GM12865 (cell line): ENCODE data around the gene RPS25.
"Not testable (repeated sequence)": the region's sequence is repeated elsewhere in the genome, so short reads cannot be mapped to it uniquely, and the experiment has no call there.

Experiments used
- DNase-seq: peaks from one replicate; pipeline ENCODE4 v3.0.0; 2010; ENCODE audit warnings: low read depth
- H3K4me3 ChIP-seq: 2 replicates; pipeline ENCODE4 v1.5.1; 2011; ENCODE audit warnings: mild to moderate bottlenecking, low read depth, low read length, control low read depth
- CTCF ChIP-seq: IDR thresholded peaks from 2 replicates; pipeline ENCODE4 v1.5.1; 2011; ENCODE audit warnings: low read length, control low read depth, low read depth, inconsistent platforms; ENCODE audit not compliant: insufficient read depth; ENCODE audit errors: missing control alignments

The RPS25 gene

GRCh38 chr11:118997627-118998387 lies 20.3 kb downstream of the RPS25 start, which contains the start of gene CENATAC:
Gene CENATAC (plus strand): TSS chr11:118998138. CDS start chr11:118998198, 60 bp downstream.
- DNase-seq, result peak; percentile 95
- peak; percentile 11 for TF ChIP-seq CTCF

GRCh38 chr11:118996926-118997626 lies 21.1 kb downstream of the RPS25 start:
- TF ChIP-seq CTCF, result peak; percentile 51
- peak; percentile 78 for DNase-seq
- peak overlapping the region; percentile 78 for H3K4me3 ChIP-seq

More at GRCh38 chr11:118997627-118998387, 20.3 kb downstream of the RPS25 start, which contains the start of gene CENATAC:
- H3K4me3 ChIP-seq, result peak within 1 kb of the TSS; percentile 78

GRCh38 chr11:118991486-118992038 lies 26.6 kb downstream of the RPS25 start:
- not testable (repeated sequence) for H3K4me3 ChIP-seq, DNase-seq

- no peak for DNase-seq
- no peak for TF ChIP-seq CTCF
- no peak overlapping the region for H3K4me3 ChIP-seq
Observed at GRCh38 chr11:118988280-118988679, 29.9 kb downstream of the RPS25 start.

GRCh38 chr11:118984825-118985224 lies 33.3 kb downstream of the RPS25 start:
- no peak for TF ChIP-seq CTCF
- H3K4me3 ChIP-seq, result no peak overlapping the region
- DNase-seq, result no peak

- not testable (repeated sequence) for DNase-seq, H3K4me3 ChIP-seq
Observed at GRCh38 chr11:118984337-118984736, 33.8 kb downstream of the RPS25 start.

- no peak overlapping the region for H3K4me3 ChIP-seq
- TF ChIP-seq CTCF, result no peak
- no peak for DNase-seq
Observed at GRCh38 chr11:118980191-118980881, 37.8 kb downstream of the RPS25 start.
